Astrocyte of the cerebellum (primary cell): ENCODE results near the gene CALCA.

ENCODE experiments used
- DNase-seq: peaks from one replicate; pipeline ENCODE4 v3.0.0-alpha.2; 2011; ENCODE audit warnings: low read depth
- H3K4me3 ChIP-seq: 2 replicates; pipeline ENCODE4 v1.5.1; 2011; ENCODE audit warnings: mild to moderate bottlenecking, low read depth, low read length, moderate library complexity
- CTCF ChIP-seq: IDR thresholded peaks from 2 replicates; pipeline ENCODE4 v1.5.1; 2012; ENCODE audit warnings: low read length, low read depth, moderate library complexity, mild to moderate bottlenecking; ENCODE audit errors: missing control alignments
- in situ Hi-C: cut with HindIII; loops from 2 replicates; pipeline ENCODE4 v1.10.0; 2017; ENCODE audit warnings: low sequenced_read_pairs

The CALCA gene

GRCh38 chr11:14980854-14981253 is 8.7 kb upstream of the CALCA start:
- no peak for TF ChIP-seq CTCF
- DNase-seq: peak; percentile 29
- H3K4me3 ChIP-seq: no peak overlapping the region
- in situ Hi-C loops: no loop called here

GRCh38 chr11:14977101-14977880 is 5.1 kb upstream of the CALCA start:
- no peak for TF ChIP-seq CTCF
- DNase-seq: no peak
- no peak overlapping the region for H3K4me3 ChIP-seq
- in situ Hi-C loops: no loop called here

- in situ Hi-C loops: no loop called here
- TF ChIP-seq CTCF: no peak
- peak overlapping the region; percentile 23 for H3K4me3 ChIP-seq
- DNase-seq: no peak
These were observed 3.1 kb upstream of the CALCA start for GRCh38 chr11:14975252-14975587.

- in situ Hi-C loops: no loop called here
- DNase-seq: no peak
- peak; percentile 73 for TF ChIP-seq CTCF
- peak overlapping the region; percentile 23 for H3K4me3 ChIP-seq
These were observed 2.5 kb upstream of the CALCA start for GRCh38 chr11:14974515-14975251.

GRCh38 chr11:14973621-14974514 is 1.7 kb upstream of the CALCA start:
- DNase-seq: no peak
- H3K4me3 ChIP-seq: peak overlapping the region; percentile 23
- TF ChIP-seq CTCF: no peak

GRCh38 chr11:14972581-14973495 is 687 bp upstream of the CALCA start:
- no peak overlapping the region for H3K4me3 ChIP-seq
- in situ Hi-C loops: no loop called here
- no peak for TF ChIP-seq CTCF
- DNase-seq: no peak

More at GRCh38 chr11:14973621-14974514, 1.7 kb upstream of the CALCA start:
- in situ Hi-C loops: no loop called here
